ENCODE data around the gene SMTNL2.
"Not testable (repeated sequence)": the region's sequence is repeated elsewhere in the genome, so short reads cannot be mapped to it uniquely, and the experiment has no call there.

GRCh38 chr17:4640569-4641188 is 56.4 kb downstream of the SMTNL2 start:
- TF ChIP-seq EZH2 (IDR thresholded peaks at IDR 0.05; ENCODE audit: borderline replicate concordance, low read length); CTCF (IDR thresholded peaks at IDR 0.05; ENCODE audit: low read length): not testable (repeated sequence)

Data from OCI-LY1 (cell line).